Mucosa of descending colon (tissue), 3 donors: ENCODE results near the gene OASL. TPM values are rescaled to one million over a fixed set of nuclear protein-coding genes. Genes with fewer than 3 reads are reported as not detected.
A peak's percentile ranks its signal among the peaks of the same experiment; 100 is the strongest.

Experiments used
- ATAC-seq: fragments of 200-7000 bp; cut with Tn5 transposase; one replicate; pipeline ENCODE4 v1.9.1; 2020; ENCODE audit warnings: mild to moderate bottlenecking, moderate library complexity
- DNase-seq, 3 donors: peaks; one replicate each; pipeline ENCODE4 v3.0.0-alpha.2; 2020
- H3K36me3 ChIP-seq: fragments of 200-600 bp; one replicate; pipeline ENCODE4 v1.8.0; 2021; ENCODE audit warnings: low read depth, mild to moderate bottlenecking
- H3K4me1 ChIP-seq: fragments of 200-600 bp; one replicate; pipeline ENCODE4 v1.8.0; 2021; ENCODE audit warnings: low read depth, mild to moderate bottlenecking
- H3K4me3 ChIP-seq: fragments of 200-600 bp; one replicate; pipeline ENCODE4 v1.8.0; 2021; ENCODE audit warnings: mild to moderate bottlenecking
- H3K9me3 ChIP-seq: fragments of 200-600 bp; one replicate; pipeline ENCODE4 v1.8.0; 2021; ENCODE audit warnings: mild to moderate bottlenecking
- CTCF ChIP-seq: fragments of 200-600 bp; IDR thresholded peaks from one replicate; pipeline ENCODE4 v1.8.0; 2022; ENCODE audit warnings: antibody characterized with exemption, mild to moderate bottlenecking
- intact Hi-C, 2 donors: fragments of 100-400 bp; cut with DNase I in 1 of 2; cut with micrococcal nuclease in 1 of 2; formaldehyde crosslinking; loops; one replicate each; pipeline versions ENCODE4 v1.11.0 to v1.11.1; 2022; cut with DNase I, micrococcal nuclease
- total RNA-seq, 3 donors: library from RNA; stranded (reverse); fragmentation: NEBNext Ultra II Directional in 2 of 3; extraction: Animal tissue kit (Norgen Biotek cat#: 25700) in 2 of 3; gene quantifications; one replicate each; pipeline versions ENCODE4 v1.2.1 to v1.2.4, GENCODE V29; 2021 to 2023
- donor health status: DM: no; HTN: no; CAD: no; lungs with moderate emphysema.
- donor health status: DM: no; HTN: no; CAD: no.
- donor health status: DM: no; HTN: yes; CAD: no.

Gene OASL
- total RNA-seq, 3 donors from 2014 or later = 3.7 to 32.4 (median 10.2) TPM

- DNase-seq = no peak
- ATAC-seq = no peak
- Histone ChIP-seq H3K36me3 (no peaks in the 10 kb centered on the region), H3K9me3 (no peaks in the 10 kb centered on the region), H3K4me3 (no peak overlapping the region), H3K4me1 (peaks cover 8% of the 10 kb centered on the region)
- TF ChIP-seq CTCF = no peak
- intact Hi-C loops = no loop called here
These were observed 25.3 kb downstream of the OASL start for GRCh38 chr12:121013715-121014114.

- Histone ChIP-seq H3K4me1 (peaks cover 8% of the 10 kb centered on the region), H3K9me3 (no peaks in the 10 kb centered on the region), H3K4me3 (no peak overlapping the region), H3K36me3 (no peaks in the 10 kb centered on the region)
- DNase-seq = no peak
- ATAC-seq = no peak
- intact Hi-C loops = no loop called here
- TF ChIP-seq CTCF = no peak
These were observed 27.2 kb downstream of the OASL start for GRCh38 chr12:121011820-121012219.

- no peak for TF ChIP-seq CTCF
- Histone ChIP-seq H3K9me3 (no peaks in the 10 kb centered on the region), H3K4me1 (peaks cover 8% of the 10 kb centered on the region), H3K4me3 (no peak overlapping the region), H3K36me3 (no peaks in the 10 kb centered on the region)
- ATAC-seq = no peak
- no peak for DNase-seq
- intact Hi-C loops = no loop called here
These were observed 28.2 kb downstream of the OASL start for GRCh38 chr12:121010860-121011259.

- no peak for TF ChIP-seq CTCF
- intact Hi-C loops = no loop called here
- no peaks in the 10 kb centered on the region for H3K4me1 ChIP-seq
- DNase-seq (peak in 2 of 3 donors; percentile 57 to 81), ATAC-seq (peak; percentile 93)
- no peaks in the 10 kb centered on the region for H3K9me3 ChIP-seq
- H3K36me3 ChIP-seq = no peaks in the 10 kb centered on the region
- H3K4me3 ChIP-seq = no peak overlapping the region
These were observed 29.3 kb downstream of the OASL start for GRCh38 chr12:121009741-121010140.

GRCh38 chr12:121008347-121009098 lies 30.5 kb downstream of the OASL start:
- Histone ChIP-seq H3K4me3 (no peak overlapping the region), H3K36me3 (no peaks in the 10 kb centered on the region), H3K4me1 (no peaks in the 10 kb centered on the region), H3K9me3 (no peaks in the 10 kb centered on the region)
- DNase-seq = no peak
- intact Hi-C loops = no loop called here
- TF ChIP-seq CTCF = no peak
- no peak for ATAC-seq
